Esophagus mucosa (tissue), 1 donor: ENCODE measurements around the gene KCNG3. TPM values are rescaled to one million over a fixed set of nuclear protein-coding genes. Genes with fewer than 3 reads are reported as not detected.
"Not testable (repeated sequence)": the region's sequence is repeated elsewhere in the genome, so short reads cannot be mapped to it uniquely, and the experiment has no call there.

ENCODE experiments used
- ATAC-seq: fragments of 200-7000 bp; cut with Tn5 transposase; one replicate; pipeline ENCODE4 v1.9.1; 2020
- total RNA-seq: library from RNA; stranded (reverse); gene quantifications from one replicate; pipeline ENCODE4 v1.2.4, GENCODE V29; 2023
- donor health status: DM: yes; HTN: yes; CAD: no.

Gene KCNG3
- total RNA-seq, 1 donor from 2014 or later = 0.12 TPM

GRCh38 chr2:42429352-42429751 is 64.4 kb downstream of the KCNG3 start:
- ATAC-seq = no peak

DNA sequence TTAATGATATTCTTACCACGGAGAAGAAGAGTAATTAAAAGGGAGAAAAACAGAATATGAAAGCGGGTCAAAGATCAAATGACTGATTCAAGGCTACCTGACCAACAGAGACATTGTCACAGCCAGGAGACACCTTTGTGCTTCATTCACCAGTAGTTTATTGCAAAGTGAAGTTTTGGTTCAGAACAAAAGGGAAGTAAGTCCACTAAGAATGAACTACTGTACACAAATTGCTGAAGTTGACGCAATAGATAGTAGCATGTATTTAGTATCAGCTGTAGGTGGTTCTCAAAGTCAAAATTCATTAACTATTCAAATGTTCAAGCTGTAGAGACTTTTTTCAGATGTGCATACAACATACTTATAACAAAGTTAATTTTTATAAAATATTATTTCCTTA is 68.1 kb downstream of the KCNG3 start:
- ATAC-seq = no peak

DNA sequence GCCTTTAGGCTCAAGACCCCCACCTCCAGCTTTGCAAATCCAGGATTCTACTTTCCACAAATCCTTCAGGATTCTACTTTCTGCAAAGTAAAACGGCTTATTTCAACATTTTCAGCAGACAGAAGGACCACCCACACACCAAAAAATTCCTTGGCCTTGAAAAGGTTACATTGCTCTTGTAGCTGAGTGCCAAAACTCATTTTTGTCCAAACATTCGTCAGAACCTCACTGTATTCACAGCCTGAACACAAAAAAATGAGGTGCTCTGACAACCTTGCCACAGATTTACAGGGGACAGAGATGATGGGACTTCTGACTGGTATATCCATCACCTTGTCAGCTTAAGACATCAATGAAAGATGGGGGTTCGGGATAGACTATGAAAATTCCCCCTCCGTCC is 69.7 kb downstream of the KCNG3 start:
- ATAC-seq = no peak

GRCh38 chr2:42421601-42422239 is 72.1 kb downstream of the KCNG3 start:
- ATAC-seq = no peak

DNA sequence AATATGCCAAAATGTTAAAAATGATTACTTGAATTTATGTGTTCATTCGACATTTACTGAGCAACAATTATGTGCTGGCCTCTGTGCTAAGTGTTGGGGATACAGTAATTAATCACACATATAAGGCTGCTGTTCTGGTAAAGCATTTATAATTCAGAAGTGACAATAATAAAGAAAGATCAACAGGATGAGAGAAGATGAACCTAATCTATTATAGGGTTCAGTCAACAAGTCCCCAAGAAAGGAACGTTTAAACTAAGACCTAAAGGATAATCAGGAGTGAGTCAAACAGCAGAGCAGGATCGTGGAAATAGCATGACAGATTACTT is 72.7 kb downstream of the KCNG3 start:
- peak; percentile 22 for ATAC-seq

DNA sequence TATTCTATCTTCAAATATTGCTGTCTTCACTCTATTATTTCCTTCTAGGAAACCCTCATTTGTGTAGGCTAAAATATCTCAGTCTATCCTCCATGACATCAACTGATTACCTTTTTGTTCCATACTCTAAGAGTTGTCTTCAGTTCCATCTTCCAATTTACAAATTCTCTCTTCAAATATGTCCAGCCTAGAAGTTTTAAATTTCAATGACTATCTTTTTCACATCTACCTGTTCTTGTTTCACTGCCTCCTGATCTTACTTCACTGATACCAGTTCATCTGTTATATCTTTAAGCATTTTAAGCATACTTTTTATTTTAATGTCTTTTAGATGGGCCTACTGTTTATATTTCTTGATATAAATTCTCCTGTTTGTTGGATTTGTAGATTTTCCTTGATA is 79.1 kb downstream of the KCNG3 start:
- no peak for ATAC-seq

DNA sequence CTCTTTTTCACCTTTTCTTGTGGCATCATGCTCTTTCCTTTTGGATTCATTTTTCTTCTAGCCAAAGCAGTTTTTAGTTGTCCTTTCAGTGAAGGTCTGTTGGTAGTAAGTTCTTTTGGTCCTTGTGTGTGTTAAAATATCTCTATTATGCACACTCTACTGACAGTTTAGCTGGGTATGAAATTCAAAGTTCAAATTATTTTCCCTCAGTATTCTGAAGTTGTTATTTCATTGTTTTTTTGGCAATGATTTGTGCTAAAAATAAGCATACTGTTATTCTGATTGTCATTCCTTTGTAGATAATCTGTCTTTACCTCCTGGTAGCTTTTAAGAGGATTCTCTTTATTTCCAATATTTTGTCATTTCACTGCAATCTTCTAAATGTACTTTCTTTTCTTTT is 79.6 kb downstream of the KCNG3 start:
- ATAC-seq = no peak

GRCh38 chr2:42410742-42411514 is 82.9 kb downstream of the KCNG3 start:
- no peak for ATAC-seq

GRCh38 chr2:42408009-42408408 is 85.8 kb downstream of the KCNG3 start:
- no peak for ATAC-seq

DNA sequence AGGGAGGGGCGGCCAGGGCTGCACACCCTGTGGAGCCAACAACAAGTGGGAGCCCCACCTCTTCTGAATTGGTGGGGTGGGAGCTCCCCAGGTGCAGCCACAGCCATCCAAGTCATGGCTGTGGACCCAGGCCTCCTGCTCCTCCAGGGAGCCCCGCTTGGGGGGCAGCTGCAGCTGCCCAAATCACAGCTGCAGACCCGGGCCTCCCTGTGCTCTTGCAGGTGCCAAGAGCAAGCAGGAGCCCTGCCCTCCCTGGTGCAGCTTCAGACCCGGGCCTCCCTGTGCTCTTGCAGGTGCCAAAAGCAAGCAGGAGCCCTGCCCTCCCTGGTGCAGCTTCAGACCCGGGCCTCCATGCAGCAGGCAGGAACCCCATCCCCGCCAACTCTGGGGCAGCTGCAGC is 86.3 kb downstream of the KCNG3 start:
- ATAC-seq = no peak

GRCh38 chr2:42404676-42405075 is 89.1 kb downstream of the KCNG3 start:
- ATAC-seq = no peak

DNA sequence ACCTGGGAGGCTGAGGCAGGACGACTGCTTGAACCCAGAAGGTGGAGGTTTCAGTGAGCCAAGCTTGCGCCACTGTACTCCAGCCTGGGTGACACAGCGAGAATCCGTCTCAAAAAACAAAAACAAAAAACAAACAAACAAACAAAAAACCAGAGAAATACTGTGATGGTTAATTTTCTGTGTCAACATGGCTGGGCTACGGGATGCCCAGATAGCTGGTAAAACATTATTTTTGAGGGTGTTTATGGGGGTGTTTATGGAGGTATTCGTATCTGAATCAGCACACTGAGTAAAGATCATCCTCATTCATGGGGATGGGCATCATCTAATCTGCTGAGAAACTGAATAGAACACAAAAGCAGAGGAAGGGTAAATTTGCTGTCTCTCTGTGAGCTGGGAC is 92.0 kb downstream of the KCNG3 start:
- ATAC-seq = no peak

DNA sequence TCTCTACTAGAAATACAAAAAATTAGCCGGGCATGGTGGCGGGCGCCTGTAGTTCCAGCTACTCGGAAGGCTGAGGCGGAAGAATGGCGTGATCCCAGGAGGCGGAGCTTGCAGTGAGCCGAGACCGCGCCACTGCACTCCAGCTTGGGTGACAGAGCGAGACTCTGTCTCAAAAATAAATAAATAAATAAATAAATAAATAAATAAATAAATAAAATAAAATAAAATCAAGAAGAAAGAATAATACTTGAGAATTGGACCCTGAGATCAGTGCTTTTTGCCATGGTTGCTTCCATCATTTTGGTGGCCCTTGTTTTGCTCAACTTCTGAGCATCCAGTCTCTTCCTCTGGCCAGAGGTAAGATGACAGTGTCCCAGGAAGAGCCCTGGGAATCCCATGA is 95.7 kb downstream of the KCNG3 start:
- ATAC-seq = not testable (repeated sequence)

- ATAC-seq = not testable (repeated sequence)
Measured at GRCh38 chr2:42393320-42393719, 100.5 kb downstream of the KCNG3 start.

GRCh38 chr2:42392191-42392590 is 101.6 kb downstream of the KCNG3 start:
- ATAC-seq = no peak

Other genes starting within 250 kb of the KCNG3 start
- gene COX7A2L, start 132.8 kb downstream of the KCNG3 start, total RNA-seq = 79.1 TPM
- 44.4 TPM for gene MTA3, start 74.7 kb upstream of the KCNG3 start, total RNA-seq